WERI-Rb-1 (cell line): Measurements from ENCODE around the gene DNHD1.

ENCODE experiments used
- DNase-seq: peaks from one replicate; pipeline ENCODE4 v3.0.0-alpha.2; 2020
- H3K27ac ChIP-seq: fragments of 250-450 bp; sonication (Bioruptor Pico); 2 replicates; pipeline ENCODE4 v1.5.1; 2020; ENCODE audit warnings: mild to moderate bottlenecking, moderate library complexity
- H3K27me3 ChIP-seq: fragments of 250-450 bp; sonication (Bioruptor Pico); 2 replicates; pipeline ENCODE4 v1.5.1; 2021; ENCODE audit warnings: mild to moderate bottlenecking, low read depth, moderate library complexity; ENCODE audit not compliant: insufficient read depth, severe bottlenecking
- H3K36me3 ChIP-seq: fragments of 250-450 bp; sonication (Bioruptor Pico); 2 replicates; pipeline ENCODE4 v1.5.1; 2020; ENCODE audit warnings: mild to moderate bottlenecking, moderate library complexity
- H3K4me3 ChIP-seq: 2 replicates; pipeline ENCODE4 v1.5.1; 2011; ENCODE audit warnings: low read depth, mild to moderate bottlenecking, control low read depth, low read length
- H3K9me3 ChIP-seq: fragments of 250-450 bp; sonication (Bioruptor Pico); 2 replicates; pipeline ENCODE4 v1.5.1; 2021; ENCODE audit warnings: mild to moderate bottlenecking, moderate library complexity; ENCODE audit not compliant: severe bottlenecking
- TF ChIP-seq, protein P1 (sequence below): IDR thresholded peaks from 2 replicates; pipeline ENCODE4 v1.5.1; 2011; ENCODE audit warnings: low read depth, mild to moderate bottlenecking, control low read depth, inconsistent platforms, low read length

Gene DNHD1

DNA sequence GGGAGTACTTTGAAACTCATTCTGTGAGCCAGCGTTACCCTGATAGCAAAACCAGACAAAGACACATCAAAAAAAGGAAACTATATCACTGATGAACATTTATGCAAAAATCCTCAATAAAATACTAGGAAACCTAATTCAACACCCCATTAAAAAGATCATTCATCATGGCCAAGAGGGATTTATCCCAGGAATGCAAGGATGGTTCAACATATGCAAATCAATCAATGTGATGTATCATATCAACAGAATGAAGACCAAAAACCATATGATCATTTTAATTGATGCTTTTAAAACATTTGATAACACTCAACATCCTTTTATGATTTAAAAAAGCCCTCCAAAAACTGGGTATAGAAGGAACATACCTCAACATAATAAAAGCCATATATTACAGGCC is 86.5 kb downstream of the DNHD1 start:
- TF ChIP-seq, protein P1, sequence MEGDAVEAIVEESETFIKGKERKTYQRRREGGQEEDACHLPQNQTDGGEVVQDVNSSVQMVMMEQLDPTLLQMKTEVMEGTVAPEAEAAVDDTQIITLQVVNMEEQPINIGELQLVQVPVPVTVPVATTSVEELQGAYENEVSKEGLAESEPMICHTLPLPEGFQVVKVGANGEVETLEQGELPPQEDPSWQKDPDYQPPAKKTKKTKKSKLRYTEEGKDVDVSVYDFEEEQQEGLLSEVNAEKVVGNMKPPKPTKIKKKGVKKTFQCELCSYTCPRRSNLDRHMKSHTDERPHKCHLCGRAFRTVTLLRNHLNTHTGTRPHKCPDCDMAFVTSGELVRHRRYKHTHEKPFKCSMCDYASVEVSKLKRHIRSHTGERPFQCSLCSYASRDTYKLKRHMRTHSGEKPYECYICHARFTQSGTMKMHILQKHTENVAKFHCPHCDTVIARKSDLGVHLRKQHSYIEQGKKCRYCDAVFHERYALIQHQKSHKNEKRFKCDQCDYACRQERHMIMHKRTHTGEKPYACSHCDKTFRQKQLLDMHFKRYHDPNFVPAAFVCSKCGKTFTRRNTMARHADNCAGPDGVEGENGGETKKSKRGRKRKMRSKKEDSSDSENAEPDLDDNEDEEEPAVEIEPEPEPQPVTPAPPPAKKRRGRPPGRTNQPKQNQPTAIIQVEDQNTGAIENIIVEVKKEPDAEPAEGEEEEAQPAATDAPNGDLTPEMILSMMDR: no peak
- H3K4me3 ChIP-seq: no peak overlapping the region
- DNase-seq: no peak
- H3K36me3 ChIP-seq: no peaks in the 10 kb centered on the region
- peaks cover 12% of the 10 kb centered on the region for H3K9me3 ChIP-seq
- H3K27ac ChIP-seq: no peak overlapping the region
- no peaks in the 10 kb centered on the region for H3K27me3 ChIP-seq

DNA sequence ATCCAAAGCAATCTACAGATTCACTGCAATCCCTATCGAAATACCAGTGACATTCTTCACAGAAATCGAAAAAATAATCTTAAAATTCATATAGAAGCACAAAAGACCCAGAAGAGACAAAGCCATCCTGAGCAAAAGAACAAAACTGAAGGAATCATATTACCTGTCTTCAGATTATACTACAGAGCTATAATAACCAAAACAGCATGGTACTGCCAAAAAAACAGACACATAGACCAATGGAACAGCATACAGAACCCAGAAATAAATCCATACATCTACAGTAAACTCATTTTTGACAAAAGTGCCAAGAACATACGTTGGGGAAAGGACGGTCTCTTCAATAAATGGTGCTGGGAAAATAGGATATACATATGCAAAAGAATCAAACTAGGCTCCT is 87.4 kb downstream of the DNHD1 start:
- Histone ChIP-seq H3K9me3 (peaks cover 12% of the 10 kb centered on the region), H3K36me3 (no peaks in the 10 kb centered on the region), H3K27me3 (no peaks in the 10 kb centered on the region), H3K4me3 (no peak overlapping the region), H3K27ac (no peak overlapping the region)
- no peak for DNase-seq
- TF ChIP-seq, protein P1: no peak

DNA sequence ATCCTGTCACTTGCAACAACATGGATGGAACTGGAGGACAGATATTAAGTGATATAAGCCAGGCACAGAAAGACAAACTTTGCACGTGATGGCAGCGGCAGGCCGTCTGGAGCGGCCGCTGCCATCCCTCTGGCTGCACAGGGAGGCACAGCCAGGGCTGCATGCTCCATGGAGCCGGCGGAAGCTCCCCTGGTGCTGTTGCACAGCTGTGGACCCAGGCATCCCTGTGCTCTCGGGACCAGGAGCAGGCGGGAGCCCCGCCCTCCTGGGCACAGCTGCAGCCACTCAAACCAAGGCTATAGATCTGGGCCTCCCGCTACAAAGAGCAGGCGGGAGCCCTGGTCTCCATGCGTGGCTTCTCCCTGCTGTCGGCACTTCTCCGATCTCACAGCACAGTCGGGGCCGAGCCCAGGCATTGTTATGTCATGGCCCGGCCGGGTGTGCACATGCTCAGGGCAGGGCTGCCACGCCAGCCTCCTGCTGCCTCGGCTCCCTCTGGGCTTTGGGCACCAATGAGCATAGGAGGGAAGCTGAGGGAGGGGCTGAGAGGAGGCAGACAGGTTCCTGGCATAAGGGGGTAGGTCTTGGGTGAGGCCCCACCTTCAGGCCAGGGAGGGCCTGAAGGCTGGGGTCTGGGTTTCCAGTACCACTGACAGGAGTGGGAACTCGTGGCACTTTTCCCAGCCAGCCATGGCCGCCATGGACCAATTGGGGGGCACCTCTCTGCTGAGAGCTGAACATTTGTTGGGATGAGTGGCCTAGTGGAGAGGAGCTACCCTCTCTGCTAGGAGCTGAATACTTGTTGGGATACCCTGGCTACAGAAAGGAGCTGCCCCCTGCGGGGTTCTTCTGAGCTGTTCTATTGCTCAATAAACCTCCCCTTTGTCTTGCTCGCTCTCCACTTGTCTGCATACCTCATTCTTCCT is 89.6 kb downstream of the DNHD1 start:
- DNase-seq: no peak
- no peak overlapping the region for H3K4me3 ChIP-seq
- TF ChIP-seq, protein P1: no peak
- 0 out of 2 replicates have a peak, but pooled peaks cover 1% of the 10 kb centered on the region for H3K36me3 ChIP-seq
- H3K9me3 ChIP-seq: peaks cover 12% of the 10 kb centered on the region
- H3K27me3 ChIP-seq: no peaks in the 10 kb centered on the region
- H3K27ac ChIP-seq: no peak overlapping the region

DNA sequence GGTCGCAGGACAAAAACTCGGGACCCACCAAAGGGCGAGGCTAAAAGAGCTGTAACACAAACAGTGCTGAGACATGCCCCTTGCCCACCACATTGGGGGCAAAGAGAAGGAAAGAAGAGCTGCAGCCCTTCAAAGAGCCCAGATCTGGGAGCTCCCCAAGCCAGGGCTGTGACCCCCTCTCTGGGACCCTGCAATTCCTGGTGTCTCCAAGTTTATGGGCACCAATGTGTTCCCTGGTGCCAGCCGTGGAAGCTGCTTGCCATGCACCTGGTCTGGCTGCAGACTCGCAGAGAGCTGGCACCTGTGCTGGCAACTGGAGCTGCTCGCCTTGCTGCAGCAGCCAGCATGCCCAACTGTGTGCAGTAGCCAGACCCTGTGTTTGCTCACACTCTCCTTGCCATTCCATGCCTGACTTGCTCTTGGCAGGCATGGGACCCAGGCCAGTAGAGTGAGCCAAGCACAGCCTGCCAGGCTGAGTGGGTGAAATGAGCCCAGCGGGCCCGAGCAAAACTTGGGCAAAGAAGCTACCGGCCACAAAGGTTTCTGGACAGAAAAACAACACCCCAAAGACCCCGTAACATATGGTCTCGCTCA is 90.4 kb downstream of the DNHD1 start:
- 0 out of 2 replicates have a peak, but pooled peaks cover 3% of the 10 kb centered on the region for H3K36me3 ChIP-seq
- TF ChIP-seq, protein P1: no peak
- no peak overlapping the region for H3K27ac ChIP-seq
- no peaks in the 10 kb centered on the region for H3K27me3 ChIP-seq
- no peak for DNase-seq
- peaks cover 12% of the 10 kb centered on the region for H3K9me3 ChIP-seq
- no peak overlapping the region for H3K4me3 ChIP-seq

DNA sequence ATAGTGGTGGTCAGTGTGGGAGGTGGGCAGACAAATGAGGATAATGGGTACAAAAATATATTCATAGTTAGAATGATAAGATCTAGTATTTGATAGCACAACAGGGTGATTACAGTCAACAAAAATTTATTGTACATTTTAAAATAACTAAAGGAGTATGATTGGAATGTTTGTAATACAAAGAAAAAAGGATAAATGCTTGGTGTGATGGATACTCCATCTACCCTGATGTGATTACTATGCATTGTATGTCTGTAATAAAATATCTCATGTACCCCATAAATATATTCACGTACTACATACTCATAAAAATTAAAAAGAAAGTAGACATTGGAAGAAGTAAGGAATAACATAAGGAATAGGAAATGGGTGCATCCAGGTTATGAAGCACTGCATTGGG is 90.9 kb downstream of the DNHD1 start:
- no peak overlapping the region for H3K27ac ChIP-seq
- no peak for DNase-seq
- H3K27me3 ChIP-seq: no peaks in the 10 kb centered on the region
- TF ChIP-seq, protein P1: no peak
- H3K4me3 ChIP-seq: no peak overlapping the region
- 0 out of 2 replicates have a peak, but pooled peaks cover 3% of the 10 kb centered on the region for H3K36me3 ChIP-seq
- H3K9me3 ChIP-seq: peaks cover 12% of the 10 kb centered on the region
